Measurements from ENCODE around the gene EHD1.

- no peak for TF ChIP-seq CTCF (IDR thresholded peaks at IDR 0.05; ENCODE audit: low read depth, low read length, poor library complexity, severe bottlenecking)
- no peak for TF ChIP-seq EZH2phosphoT487 (IDR thresholded peaks at IDR 0.05; ENCODE audit: borderline replicate concordance, low read length)
These were observed 2.0 kb upstream of the EHD1 start for GRCh38 chr11:64880240-64881001.
